Activated gamma-delta T cell treated with anti-CD3 and anti-CD28 coated beads, Interleukin-2, amount 50 U/mL, for 16 hours (primary cell): ENCODE data around the gene SH3YL1.
A peak's percentile ranks its signal among the peaks of the same experiment; 100 is the strongest.
"Not testable (repeated sequence)": the region's sequence is repeated elsewhere in the genome, so short reads cannot be mapped to it uniquely, and the experiment has no call there.

Experiments used
- DNase-seq: peaks from one replicate; pipeline ENCODE4 v3.0.0-alpha.2; 2020; ENCODE audit warnings: low read depth

The SH3YL1 gene

GRCh38 chr2:177733-178132, 86.1 kb downstream of the SH3YL1 start:
- no peak for DNase-seq

GRCh38 chr2:176917-177316, 86.9 kb downstream of the SH3YL1 start:
- no peak for DNase-seq

- peak; percentile 22 for DNase-seq
These were observed 87.7 kb downstream of the SH3YL1 start for GRCh38 chr2:175880-176820.

GRCh38 chr2:175161-175786, 88.6 kb downstream of the SH3YL1 start:
- no peak for DNase-seq

GRCh38 chr2:172120-172519, 91.7 kb downstream of the SH3YL1 start:
- not testable (repeated sequence) for DNase-seq

GRCh38 chr2:169741-170140, 94.1 kb downstream of the SH3YL1 start:
- no peak for DNase-seq
